ENCODE data around the gene ZNF76. TPM values are rescaled to one million over a fixed set of nuclear protein-coding genes. Genes with fewer than 3 reads are reported as not detected.
A peak's percentile ranks its signal among the peaks of the same experiment; 100 is the strongest.

The ZNF76 gene
- total and polyA plus RNA-seq, 10 of the 15 experiments (the other 5 are each of a cell fraction or from before 2014, with no cell fraction given): 2.8 to 41.0 (median 24.8) TPM

DNA sequence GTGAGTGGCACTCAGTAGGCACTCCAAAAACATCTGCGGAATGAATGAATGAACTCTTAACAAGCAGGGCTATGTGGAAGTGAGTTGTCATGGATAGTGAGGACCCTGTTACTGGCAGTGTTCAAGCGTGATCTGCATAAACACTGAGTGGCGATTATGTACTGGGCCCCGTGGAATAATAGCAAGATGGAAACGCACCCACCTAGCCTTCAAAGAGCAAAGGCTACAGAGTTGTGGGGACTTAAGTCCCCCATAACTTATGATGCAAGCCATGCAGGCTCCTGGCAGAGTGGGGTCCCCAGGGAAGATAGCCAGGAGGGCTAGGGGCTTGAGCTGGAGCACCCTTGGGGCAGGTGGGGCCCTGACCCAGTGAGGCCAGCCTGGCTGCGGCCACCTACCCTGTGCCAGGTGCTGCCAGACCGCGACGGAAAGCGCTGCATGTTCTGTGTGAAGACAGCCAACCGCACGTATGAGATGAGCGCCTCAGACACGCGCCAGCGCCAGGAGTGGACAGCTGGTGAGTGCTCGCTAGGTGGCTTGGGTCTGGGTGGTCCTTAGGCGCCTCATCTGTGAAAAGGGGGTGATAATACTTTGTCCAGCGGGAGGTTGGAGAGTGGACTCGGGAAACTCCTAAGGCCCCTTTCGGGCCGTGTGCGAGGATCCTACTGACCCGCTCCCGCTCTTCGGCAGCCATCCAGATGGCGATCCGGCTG lies 58.1 kb downstream of the ZNF76 start:
- peak; percentile 31; the same call in 1 of the 2 replicates for TF ChIP-seq POLR2A (IDR thresholded peaks at IDR 0.05; ENCODE audit: low read depth, low read length)
- TF ChIP-seq ZNF622 (IDR thresholded peaks at IDR 0.05): no peak
- Histone ChIP-seq H3K36me3 (ENCODE audit: control insufficient read depth in 2 of 2, insufficient read depth in 2 of 2, low read length in 1 of 2) (peaks cover 16 to 22% of the 10 kb centered on the region in 2 experiments), H2AFZ (ENCODE audit: control insufficient read depth, low read depth, low read length) (no peak overlapping the region), H3K27ac (ENCODE audit: control insufficient read depth, insufficient read depth) (no peak overlapping the region), H3K9ac (ENCODE audit: control insufficient read depth, insufficient read depth, low read length) (no peak overlapping the region), H3K4me2 (ENCODE audit: control insufficient read depth, insufficient read depth) (no peak overlapping the region), H3K27me3 (replicated peaks in 1 of 2; ENCODE audit: control insufficient read depth in 2 of 2, insufficient read depth in 2 of 2, low read length in 1 of 2) (no peaks in the 10 kb centered on the region), H3K4me1 (ENCODE audit: control insufficient read depth, insufficient read depth, low read length) (no peaks in the 10 kb centered on the region), H4K20me1 (ENCODE audit: control insufficient read depth, insufficient read depth) (no peaks in the 10 kb centered on the region), H3K4me3 (no peak overlapping the region), H3K9me3 (replicated peaks; ENCODE audit: control insufficient read depth, insufficient read depth, low read length) (no peaks in the 10 kb centered on the region), H3K79me2 (ENCODE audit: control insufficient read depth, insufficient read depth, low read length) (no peaks in the 10 kb centered on the region)
- POLR2A ChIA-PET: no interaction called here
- RAD21 ChIA-PET (ENCODE audit: unreplicated experiment): no interaction called here
- WGBS (ENCODE audit: insufficient coverage, insufficient replicate concordance, low lambda C conversion rate, missing lambda C conversion rate): 98% methylated on average over 28 of the region's 28 CpGs
- in situ Hi-C loops (cut with MboI): no loop called here
- FAIRE-seq: no peak
- SMC1A ChIA-PET (ENCODE audit: uncharacterized antibody, unreplicated experiment): interaction anchor here (1.2 to 4.6 kb wide), 3 partner anchors 9 to 129 kb away, joined by 3 to 21 read pairs (median 3); no protein-coding TSS in a partner anchor
- intact Hi-C loops (cut with micrococcal nuclease; ENCODE audit: unreplicated experiment): no loop called here
- DNase-seq (ENCODE audit: low read depth, low spot score): no peak
- CTCF ChIA-PET: interaction anchor here (1.5 kb wide), 1 partner anchor 8 kb away, joined by 3 read pairs; no protein-coding TSS in a partner anchor
- BruUV-seq (replicated peaks): no TSS peak
- ATAC-seq: no peak

DNA sequence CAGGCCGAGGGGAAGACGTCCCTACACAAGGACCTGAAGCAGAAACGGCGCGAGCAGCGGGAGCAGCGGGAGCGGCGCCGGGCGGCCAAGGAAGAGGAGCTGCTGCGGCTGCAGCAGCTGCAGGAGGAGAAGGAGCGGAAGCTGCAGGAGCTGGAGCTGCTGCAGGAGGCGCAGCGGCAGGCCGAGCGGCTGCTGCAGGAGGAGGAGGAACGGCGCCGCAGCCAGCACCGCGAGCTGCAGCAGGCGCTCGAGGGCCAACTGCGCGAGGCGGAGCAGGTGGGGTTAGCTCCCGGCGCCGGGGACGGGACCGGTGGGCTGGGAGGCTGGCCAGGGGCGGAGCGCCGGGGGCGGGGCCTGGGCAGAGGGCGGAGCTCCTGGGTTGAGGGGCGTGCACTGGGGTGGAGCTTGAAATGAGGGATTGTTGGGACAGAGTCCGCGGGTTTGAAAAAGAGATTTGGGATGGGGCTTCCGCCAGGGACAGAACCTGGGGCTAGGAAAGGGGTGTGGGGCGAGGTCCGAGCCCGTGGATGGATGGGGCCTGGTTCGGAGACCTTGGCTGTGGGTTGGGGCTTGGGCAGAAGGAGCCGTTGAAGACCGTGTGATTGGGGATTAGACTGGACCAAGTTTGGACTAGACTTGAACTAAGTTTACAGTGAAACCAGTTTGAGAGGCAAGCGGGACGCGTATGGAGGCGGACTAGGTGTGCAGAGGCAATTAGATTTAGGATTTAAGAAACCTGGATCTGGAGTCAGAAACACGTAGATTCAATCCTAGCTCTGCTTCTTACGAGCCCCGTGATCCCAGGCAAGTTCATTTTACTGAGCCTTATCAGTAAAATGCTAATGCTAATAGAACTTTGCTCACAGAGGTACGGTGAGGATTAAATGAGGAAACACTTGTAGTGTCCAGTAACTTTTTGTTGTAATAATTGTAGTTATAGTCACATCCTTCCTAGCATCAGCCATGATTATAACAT lies 58.9 kb downstream of the ZNF76 start:
- no peak overlapping the region for H2AFZ ChIP-seq (ENCODE audit: control insufficient read depth, low read depth, low read length)
- no peak overlapping the region for H3K27ac ChIP-seq (ENCODE audit: control insufficient read depth, insufficient read depth)
- H3K36me3 ChIP-seq (ENCODE audit: control insufficient read depth in 2 of 2, insufficient read depth in 2 of 2, low read length in 1 of 2): peaks cover 14 to 22% of the 10 kb centered on the region in 2 experiments
- ChIA-PET RAD21 (ENCODE audit: unreplicated experiment) (no interaction called here), SMC1A (ENCODE audit: uncharacterized antibody, unreplicated experiment) (interaction anchor here (1.2 to 1.5 kb wide), 2 partner anchors 9 to 129 kb away, joined by 3 read pairs; no protein-coding TSS in a partner anchor), CTCF (no interaction called here), POLR2A (no interaction called here)
- in situ Hi-C loops (cut with MboI): no loop called here
- no peak for ATAC-seq
- no TSS peak for BruUV-seq (replicated peaks)
- no peak for DNase-seq (ENCODE audit: low read depth, low spot score)
- no peaks in the 10 kb centered on the region for H3K9me3 ChIP-seq (replicated peaks; ENCODE audit: control insufficient read depth, insufficient read depth, low read length)
- H3K9ac ChIP-seq (ENCODE audit: control insufficient read depth, insufficient read depth, low read length): no peak overlapping the region
- no peaks in the 10 kb centered on the region for H3K27me3 ChIP-seq (replicated peaks in 1 of 2; ENCODE audit: control insufficient read depth in 2 of 2, insufficient read depth in 2 of 2, low read length in 1 of 2)
- H3K79me2 ChIP-seq (ENCODE audit: control insufficient read depth, insufficient read depth, low read length): no peaks in the 10 kb centered on the region
- no peaks in the 10 kb centered on the region for H4K20me1 ChIP-seq (ENCODE audit: control insufficient read depth, insufficient read depth)
- no peak overlapping the region for H3K4me3 ChIP-seq
- WGBS (ENCODE audit: insufficient coverage, insufficient replicate concordance, low lambda C conversion rate, missing lambda C conversion rate): 96% methylated on average over 40 of the region's 55 CpGs
- no peak for FAIRE-seq
- H3K4me1 ChIP-seq (ENCODE audit: control insufficient read depth, insufficient read depth, low read length): no peaks in the 10 kb centered on the region
- H3K4me2 ChIP-seq (ENCODE audit: control insufficient read depth, insufficient read depth): no peak overlapping the region
- intact Hi-C loops (cut with micrococcal nuclease; ENCODE audit: unreplicated experiment): no loop called here
- TF ChIP-seq RFX5 (IDR thresholded peaks at IDR 0.05; ENCODE audit: low read depth, low read length): no peak
- TF ChIP-seq, protein P1, sequence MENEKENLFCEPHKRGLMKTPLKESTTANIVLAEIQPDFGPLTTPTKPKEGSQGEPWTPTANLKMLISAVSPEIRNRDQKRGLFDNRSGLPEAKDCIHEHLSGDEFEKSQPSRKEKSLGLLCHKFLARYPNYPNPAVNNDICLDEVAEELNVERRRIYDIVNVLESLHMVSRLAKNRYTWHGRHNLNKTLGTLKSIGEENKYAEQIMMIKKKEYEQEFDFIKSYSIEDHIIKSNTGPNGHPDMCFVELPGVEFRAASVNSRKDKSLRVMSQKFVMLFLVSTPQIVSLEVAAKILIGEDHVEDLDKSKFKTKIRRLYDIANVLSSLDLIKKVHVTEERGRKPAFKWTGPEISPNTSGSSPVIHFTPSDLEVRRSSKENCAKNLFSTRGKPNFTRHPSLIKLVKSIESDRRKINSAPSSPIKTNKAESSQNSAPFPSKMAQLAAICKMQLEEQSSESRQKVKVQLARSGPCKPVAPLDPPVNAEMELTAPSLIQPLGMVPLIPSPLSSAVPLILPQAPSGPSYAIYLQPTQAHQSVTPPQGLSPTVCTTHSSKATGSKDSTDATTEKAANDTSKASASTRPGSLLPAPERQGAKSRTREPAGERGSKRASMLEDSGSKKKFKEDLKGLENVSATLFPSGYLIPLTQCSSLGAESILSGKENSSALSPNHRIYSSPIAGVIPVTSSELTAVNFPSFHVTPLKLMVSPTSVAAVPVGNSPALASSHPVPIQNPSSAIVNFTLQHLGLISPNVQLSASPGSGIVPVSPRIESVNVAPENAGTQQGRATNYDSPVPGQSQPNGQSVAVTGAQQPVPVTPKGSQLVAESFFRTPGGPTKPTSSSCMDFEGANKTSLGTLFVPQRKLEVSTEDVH (IDR thresholded peaks at IDR 0.05; ENCODE audit: low read depth, partially characterized antibody): no peak
- no peak for TF ChIP-seq ZBED1 (IDR thresholded peaks at IDR 0.05; ENCODE audit: borderline replicate concordance)
- TF ChIP-seq, protein P2, sequence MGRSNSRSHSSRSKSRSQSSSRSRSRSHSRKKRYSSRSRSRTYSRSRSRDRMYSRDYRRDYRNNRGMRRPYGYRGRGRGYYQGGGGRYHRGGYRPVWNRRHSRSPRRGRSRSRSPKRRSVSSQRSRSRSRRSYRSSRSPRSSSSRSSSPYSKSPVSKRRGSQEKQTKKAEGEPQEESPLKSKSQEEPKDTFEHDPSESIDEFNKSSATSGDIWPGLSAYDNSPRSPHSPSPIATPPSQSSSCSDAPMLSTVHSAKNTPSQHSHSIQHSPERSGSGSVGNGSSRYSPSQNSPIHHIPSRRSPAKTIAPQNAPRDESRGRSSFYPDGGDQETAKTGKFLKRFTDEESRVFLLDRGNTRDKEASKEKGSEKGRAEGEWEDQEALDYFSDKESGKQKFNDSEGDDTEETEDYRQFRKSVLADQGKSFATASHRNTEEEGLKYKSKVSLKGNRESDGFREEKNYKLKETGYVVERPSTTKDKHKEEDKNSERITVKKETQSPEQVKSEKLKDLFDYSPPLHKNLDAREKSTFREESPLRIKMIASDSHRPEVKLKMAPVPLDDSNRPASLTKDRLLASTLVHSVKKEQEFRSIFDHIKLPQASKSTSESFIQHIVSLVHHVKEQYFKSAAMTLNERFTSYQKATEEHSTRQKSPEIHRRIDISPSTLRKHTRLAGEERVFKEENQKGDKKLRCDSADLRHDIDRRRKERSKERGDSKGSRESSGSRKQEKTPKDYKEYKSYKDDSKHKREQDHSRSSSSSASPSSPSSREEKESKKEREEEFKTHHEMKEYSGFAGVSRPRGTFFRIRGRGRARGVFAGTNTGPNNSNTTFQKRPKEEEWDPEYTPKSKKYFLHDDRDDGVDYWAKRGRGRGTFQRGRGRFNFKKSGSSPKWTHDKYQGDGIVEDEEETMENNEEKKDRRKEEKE (IDR thresholded peaks at IDR 0.05): no peak
- TF ChIP-seq, protein P3, sequence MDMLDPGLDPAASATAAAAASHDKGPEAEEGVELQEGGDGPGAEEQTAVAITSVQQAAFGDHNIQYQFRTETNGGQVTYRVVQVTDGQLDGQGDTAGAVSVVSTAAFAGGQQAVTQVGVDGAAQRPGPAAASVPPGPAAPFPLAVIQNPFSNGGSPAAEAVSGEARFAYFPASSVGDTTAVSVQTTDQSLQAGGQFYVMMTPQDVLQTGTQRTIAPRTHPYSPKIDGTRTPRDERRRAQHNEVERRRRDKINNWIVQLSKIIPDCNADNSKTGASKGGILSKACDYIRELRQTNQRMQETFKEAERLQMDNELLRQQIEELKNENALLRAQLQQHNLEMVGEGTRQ (IDR thresholded peaks at IDR 0.05; ENCODE audit: borderline replicate concordance, low read depth, low read length): no peak
- TF ChIP-seq KDM1A (IDR thresholded peaks at IDR 0.05; ENCODE audit: borderline replicate concordance): no peak

All from GM12878 (cell line).